22Rv1 (cell line): ENCODE measurements around the gene CABCOCO1.

Experiments
- H3K27ac ChIP-seq: fragments of 450-650 bp; 2 replicates; pipeline ENCODE4 v1.5.1; 2017
- ZFX ChIP-seq: fragments of 450-650 bp; IDR thresholded peaks from 2 replicates; pipeline ENCODE4 v1.6.1; 2017; ENCODE audit warnings: antibody characterized with exemption, borderline replicate concordance
- TF ChIP-seq, protein P1 (sequence below): fragments of 450-650 bp; IDR thresholded peaks from 2 replicates; pipeline ENCODE4 v1.5.1; 2017; ENCODE audit warnings: mild to moderate bottlenecking

CABCOCO1 gene

DNA sequence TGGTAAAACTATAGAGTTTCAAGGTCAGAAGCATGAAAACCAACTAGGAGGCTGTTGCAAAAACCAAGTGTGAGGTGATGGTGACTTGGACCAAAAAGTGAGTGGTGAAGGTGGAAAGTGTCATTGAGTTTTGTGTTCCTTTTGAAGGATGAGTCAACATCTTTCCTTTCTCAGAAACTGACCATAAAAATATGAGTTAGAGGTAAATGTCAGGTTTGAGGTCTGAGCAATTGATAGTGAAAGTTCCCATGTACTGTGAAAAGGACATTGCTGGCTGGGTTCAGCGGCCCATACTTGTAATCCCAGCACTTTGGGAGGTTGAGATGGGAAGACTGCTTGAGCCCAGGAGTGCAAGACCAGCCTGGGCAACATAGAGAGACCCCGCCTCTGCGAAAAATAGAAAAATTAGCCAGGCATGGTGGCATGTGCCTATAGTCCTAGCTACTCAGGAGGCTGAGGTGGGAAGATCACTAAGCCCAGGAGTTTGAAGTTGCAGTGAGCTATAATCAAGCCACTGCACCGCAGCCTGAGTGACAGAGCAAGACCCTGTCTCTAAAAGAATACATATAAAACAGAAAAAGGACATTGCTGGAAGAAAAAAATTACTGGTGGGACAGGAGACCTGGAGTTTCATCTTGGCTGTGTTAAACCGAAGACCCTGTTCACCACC is 149.5 kb downstream of the CABCOCO1 start:
- H3K27ac ChIP-seq, result no peak overlapping the region
- TF ChIP-seq, protein P1, sequence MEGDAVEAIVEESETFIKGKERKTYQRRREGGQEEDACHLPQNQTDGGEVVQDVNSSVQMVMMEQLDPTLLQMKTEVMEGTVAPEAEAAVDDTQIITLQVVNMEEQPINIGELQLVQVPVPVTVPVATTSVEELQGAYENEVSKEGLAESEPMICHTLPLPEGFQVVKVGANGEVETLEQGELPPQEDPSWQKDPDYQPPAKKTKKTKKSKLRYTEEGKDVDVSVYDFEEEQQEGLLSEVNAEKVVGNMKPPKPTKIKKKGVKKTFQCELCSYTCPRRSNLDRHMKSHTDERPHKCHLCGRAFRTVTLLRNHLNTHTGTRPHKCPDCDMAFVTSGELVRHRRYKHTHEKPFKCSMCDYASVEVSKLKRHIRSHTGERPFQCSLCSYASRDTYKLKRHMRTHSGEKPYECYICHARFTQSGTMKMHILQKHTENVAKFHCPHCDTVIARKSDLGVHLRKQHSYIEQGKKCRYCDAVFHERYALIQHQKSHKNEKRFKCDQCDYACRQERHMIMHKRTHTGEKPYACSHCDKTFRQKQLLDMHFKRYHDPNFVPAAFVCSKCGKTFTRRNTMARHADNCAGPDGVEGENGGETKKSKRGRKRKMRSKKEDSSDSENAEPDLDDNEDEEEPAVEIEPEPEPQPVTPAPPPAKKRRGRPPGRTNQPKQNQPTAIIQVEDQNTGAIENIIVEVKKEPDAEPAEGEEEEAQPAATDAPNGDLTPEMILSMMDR, result no peak
- TF ChIP-seq ZFX, result no peak

DNA sequence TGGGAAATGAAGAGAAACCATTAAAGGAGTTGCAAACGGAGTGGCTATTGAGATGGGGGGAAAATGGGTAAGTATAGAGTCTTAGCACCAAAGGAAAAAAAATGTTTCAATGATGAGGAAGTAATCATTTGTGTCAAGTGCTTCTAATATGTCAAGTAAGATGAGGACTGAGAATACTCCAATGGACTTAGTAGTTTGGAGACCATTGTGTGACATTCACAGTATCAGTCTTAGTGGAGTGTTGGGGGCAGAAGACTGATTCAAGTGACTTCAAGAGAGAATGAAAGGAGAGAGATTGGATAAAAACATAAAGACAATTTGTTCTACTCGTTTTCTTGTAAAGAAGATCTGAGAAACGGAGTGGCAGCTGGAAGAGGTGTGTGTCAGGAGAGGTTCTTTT is 150.2 kb downstream of the CABCOCO1 start:
- H3K27ac ChIP-seq, result no peak overlapping the region
- TF ChIP-seq, protein P1, result no peak
- no peak for TF ChIP-seq ZFX

DNA sequence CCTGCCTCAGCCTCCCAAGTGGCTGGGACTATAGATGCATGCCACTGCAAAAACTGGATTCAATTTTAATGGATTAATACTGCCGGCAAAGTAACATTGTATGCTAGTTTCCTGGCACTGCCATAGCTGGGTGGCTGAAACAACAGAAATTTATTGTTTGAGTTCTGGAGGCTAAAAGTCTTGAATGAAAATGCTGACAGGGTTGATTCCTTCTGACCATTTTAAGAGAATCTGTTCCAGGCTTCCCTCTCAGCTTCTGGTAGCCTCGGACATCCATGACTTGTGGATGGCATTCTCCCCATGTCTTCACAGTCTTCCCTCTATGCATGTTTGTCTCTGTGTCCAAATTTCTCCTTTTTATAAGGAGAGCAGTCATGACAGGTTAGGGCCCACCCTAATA is 151.4 kb downstream of the CABCOCO1 start:
- no peak for TF ChIP-seq ZFX
- TF ChIP-seq, protein P1, result no peak
- no peak overlapping the region for H3K27ac ChIP-seq

DNA sequence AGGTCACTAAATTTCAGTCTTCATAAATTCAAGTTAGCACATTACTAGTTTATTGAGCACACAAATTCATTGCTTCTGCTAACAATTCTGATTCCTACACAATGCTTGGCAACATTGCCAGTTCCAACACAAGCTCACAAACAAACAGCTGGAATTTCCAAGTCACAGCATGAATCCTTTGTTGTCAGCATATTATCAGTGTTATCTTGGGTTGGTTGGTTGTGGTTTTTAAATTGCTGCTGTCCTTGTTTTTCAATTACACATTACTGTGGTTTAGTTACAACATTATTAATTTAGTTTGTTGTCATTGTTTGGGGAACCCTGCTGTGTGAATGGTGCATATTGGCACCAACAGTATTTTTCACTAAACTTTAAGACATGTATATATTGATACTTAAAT is 152.8 kb downstream of the CABCOCO1 start:
- H3K27ac ChIP-seq, result no peak overlapping the region
- no peak for TF ChIP-seq ZFX
- TF ChIP-seq, protein P1, result no peak
